Measurements from ENCODE around the gene PPIP5K2.
"Not testable (repeated sequence)": the region's sequence is repeated elsewhere in the genome, so short reads cannot be mapped to it uniquely, and the experiment has no call there.

The PPIP5K2 gene

DNA sequence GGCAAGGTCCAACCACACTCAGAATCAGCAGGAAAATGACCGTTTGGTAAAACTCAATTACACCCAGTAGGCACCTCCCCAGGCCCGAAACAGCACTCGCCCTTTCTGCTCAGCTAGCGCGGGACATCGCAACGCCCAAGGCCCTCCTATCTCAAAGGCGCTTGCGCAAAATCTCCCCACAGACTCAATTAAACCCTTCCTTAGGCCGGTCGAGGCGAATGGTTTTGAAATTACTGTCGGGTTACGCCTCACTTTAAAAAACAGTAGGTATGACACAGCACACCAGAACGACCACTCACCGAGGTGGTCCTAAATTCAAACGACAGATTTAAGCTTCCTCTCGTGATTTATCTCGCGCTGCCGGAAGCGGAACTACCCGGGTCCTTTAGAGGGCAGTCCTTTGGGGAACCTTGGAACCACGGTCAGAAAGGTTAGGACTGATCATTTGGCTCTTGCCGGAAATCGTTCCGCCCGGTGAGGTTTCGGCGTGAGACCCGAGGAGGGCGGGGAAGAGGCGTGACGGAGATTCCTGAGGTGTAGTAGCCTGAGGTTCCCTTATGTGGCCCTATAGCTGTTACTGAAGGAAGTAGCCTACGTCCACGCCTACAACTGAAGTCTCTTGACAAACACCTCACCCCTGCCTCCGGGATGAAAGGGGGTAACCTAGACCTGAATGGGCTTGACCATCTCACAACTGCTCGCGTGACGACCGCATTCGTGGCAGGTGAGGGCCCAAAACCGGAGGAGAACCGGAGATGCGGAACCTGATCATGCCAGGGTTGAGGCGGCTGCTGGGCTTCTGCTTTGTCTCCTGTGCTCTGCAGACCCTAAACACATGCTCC is at the start of gene PPIP5K2, which contains the start of gene GIN1:
TSS of gene PPIP5K2 (plus strand) at position 537 of the 842 bp plus-strand sequence. CDS start 9,289 bp downstream, outside the sequence.
TSS of gene GIN1 (minus strand) at position 374 of the 842 bp plus-strand sequence. CDS start 11,431 bp downstream, outside the sequence.
- peak; percentile 99 for DNase-seq (ENCODE audit: low read depth, low spot score)

DNA sequence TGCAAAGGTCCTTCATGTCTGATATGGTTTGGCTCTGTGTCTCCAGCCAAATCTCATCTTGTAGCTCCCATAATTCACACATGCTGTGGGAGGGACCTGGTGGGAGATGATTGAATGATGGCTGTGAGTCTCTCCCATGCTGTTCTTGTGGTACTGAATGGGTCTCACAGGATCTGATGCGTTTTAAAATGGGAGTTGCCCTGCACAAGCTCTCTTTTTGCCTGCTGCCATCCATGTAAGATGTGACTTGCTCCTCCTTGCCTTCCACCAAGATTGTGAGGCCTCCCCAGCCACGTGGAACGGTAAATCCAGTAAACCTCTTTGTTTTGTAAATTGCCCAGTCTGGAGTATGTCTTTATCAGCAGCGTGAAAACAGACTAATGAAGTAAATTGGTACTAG is 46.6 kb upstream of the PPIP5K2 start:
- DNase-seq (ENCODE audit: low read depth, low spot score): not testable (repeated sequence)

DNA sequence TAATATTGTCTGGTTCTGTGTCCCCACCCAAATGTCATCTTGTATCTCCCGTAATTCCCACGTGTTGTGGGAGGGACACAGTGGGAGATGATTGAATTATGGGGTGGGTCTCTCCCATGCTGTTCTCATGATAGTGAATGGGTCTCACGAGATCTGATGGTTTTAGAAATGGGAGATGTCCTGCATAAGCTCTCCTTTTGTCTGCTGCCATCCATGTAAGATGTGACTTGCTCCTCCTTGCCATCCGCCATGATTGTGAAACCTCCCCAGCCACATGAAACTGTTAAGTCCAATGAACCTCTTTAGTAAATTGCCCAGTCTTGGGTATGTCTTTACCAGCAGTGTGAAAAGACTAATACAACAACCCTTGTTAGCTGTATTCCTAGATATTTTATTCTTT is 44.7 kb upstream of the PPIP5K2 start:
- DNase-seq (ENCODE audit: low read depth, low spot score): no peak

DNA sequence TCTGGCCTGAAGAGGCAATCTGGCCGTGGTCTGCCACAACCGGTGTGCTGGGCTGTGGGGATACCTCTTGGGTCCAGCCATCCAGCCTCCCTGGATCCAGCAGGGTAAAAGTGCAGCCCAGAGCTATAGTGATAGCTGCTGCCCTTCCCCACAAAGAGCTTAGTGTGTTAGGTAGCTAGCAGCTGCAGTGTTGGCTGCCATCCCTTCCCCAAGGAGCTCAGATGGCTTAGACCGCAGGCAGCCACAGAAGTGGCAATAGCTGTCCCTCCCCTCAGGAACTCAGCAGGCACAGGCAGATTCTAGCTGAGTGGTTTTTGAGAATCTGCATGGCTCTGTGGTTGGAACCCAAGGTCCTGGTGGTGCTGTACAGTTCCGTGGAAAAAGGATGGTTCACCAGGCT is 40.3 kb upstream of the PPIP5K2 start:
- no peak for DNase-seq (ENCODE audit: low read depth, low spot score)

DNA sequence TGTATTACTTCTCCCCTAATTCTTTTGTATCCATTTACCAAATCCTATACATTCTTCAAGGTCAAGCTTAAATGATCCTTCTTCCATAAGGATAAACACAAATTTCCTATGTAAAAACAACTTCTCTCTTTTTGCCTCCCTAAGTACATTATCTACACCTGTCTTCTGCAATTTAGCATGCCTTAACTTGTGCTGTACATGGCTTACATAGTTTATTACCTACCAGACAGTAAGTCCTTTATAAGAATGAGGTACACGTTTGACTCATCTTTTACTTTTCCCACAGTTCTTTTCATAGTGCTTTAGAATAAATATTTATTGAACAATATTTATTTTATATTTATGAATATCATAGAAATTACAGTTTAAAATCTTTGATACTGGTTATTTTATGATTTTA is 33.6 kb upstream of the PPIP5K2 start:
- no peak for DNase-seq (ENCODE audit: low read depth, low spot score)

DNA sequence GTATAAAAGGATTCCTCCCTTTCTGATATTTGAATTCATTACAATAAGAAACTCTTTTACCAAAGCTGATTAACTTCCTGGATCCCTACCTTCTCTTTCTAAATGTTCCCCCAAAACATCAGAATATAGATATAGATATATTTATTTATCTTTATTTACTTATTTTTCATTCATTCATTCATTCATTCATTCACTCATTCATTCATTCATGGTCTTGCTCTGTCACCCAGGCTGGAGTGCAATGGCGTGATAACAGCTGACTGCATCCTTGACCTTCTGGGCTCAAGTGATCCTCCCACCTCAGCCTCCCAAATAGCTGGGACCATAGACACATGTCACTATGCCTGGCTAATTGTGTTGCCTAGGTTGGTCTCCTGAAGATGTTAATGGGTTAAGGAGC is 30.8 kb upstream of the PPIP5K2 start:
- DNase-seq (ENCODE audit: low read depth, low spot score): no peak

DNA sequence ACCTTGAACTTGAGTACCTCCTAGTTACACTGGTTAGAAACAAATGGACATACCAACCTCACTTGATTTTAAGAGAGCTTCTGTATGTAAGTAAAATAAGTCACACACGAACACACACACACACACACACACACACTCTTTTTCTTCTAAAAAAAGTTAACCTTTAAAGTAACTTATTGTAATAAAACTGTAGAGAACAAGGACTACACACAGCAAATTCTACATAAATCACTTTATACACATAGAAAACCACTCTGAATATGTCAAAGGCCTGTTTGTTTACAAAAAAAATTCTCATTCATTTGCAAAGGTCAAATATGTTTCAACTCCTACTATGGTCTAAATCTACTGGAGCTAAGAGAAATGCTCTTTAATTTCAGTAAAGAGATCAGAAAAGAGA is 29.3 kb upstream of the PPIP5K2 start:
- no peak for DNase-seq (ENCODE audit: low read depth, low spot score)

DNA sequence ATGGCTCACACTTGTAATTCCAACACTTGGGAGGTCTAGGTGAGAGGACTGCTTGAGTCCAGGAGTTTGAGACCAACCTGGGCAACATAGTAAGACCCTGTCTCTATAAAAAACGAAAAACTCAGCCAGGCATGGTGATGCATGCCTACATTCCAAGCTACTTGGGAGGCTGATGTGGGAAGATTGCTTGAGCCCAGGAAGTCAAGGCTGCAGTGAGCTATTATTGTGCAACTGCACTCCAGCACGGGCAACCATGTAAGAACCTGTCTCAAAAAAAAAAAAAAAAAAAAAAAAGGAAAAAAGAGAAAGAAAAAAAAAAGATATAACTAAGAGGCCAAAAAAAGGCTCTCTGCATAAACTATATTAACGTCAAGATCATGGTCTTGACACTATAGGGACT is 27.4 kb upstream of the PPIP5K2 start:
- DNase-seq (ENCODE audit: low read depth, low spot score): no peak

DNA sequence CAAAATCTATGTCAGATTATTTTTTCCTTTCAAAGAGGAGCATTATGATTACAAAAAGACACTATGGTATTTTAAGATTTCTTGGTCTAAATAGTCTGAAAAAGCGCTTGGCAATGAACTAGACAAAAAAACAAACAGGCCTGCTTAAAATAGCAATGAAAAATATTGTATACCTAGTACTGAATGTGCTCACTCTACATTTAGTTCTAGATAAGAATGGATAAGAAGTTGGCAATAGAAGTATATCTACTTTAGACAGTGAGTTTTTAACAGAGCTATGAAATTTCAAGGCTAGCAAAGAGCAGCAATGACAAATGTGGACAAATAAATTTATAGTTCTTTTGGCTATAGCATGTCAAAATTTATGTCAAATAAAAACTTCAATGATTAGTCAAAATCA is 26.4 kb upstream of the PPIP5K2 start:
- DNase-seq (ENCODE audit: low read depth, low spot score): no peak

DNA sequence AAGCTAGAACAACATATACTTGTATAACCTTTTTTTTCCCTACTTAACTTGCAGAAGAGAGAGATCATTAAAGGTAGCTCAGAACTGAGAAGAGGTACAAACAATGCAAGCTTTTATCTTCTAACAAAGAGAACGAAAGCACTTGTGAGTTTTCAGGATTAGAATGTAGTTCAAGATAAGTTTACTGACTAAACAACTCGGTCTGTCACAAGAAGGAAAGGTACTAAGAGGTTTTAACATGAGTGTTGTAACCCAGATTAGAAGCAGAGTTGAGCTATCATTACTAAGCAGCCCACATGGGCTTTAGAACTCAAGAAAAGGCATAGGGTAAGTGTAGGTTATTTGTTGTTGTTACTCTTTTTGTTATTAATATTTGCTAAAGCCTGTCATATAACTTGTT is 25.4 kb upstream of the PPIP5K2 start:
- no peak for DNase-seq (ENCODE audit: low read depth, low spot score)

DNA sequence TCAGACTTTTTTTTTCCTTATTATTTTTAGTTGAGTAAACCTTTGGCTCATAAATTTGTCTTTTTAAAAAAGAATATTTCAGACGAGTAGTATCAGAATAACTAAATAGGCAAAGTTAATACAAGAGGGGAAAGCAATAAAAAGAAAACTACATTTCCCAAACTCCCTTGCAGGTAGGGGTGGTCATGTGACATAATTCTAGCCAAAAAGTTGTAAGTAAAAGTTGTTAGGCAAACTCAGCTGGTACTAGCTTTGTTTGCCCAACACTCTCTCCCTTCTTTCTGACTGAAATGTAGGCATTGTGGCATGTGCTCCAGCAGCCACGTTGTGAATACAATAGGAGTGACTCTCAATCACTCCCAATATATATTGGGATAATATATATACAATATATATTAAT is 21.1 kb upstream of the PPIP5K2 start:
- no peak for DNase-seq (ENCODE audit: low read depth, low spot score)

DNA sequence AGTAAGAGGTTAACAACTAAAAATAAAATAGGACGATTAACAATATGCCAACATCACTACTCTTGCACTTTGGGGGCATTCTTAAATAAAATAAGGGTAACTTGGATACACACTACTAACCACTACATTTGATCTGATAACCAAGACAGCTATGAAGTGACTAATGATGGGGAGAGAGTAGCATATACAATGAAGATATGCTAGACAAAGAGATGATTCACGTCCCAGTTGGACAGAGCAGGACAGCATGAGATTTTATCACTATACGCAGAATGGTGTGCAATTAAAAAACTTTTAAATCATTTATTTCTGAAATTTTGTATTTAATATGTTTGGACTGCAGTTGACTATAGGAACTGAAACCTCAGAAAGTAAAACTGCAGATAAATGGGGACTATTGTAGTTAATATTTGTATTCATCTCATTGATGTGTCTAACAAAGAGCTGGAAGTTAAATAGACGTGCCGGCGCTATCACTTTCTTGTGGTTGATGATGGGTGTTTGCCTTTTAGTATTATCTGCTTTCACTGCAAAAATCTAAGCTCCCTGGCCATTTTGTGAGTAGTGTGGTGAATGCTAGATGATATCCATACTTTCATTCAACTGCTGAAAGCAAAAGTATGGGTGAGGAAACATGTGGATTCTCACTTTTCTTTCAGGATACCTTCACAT is 18.9 kb upstream of the PPIP5K2 start:
- DNase-seq (ENCODE audit: low read depth, low spot score): no peak

DNA sequence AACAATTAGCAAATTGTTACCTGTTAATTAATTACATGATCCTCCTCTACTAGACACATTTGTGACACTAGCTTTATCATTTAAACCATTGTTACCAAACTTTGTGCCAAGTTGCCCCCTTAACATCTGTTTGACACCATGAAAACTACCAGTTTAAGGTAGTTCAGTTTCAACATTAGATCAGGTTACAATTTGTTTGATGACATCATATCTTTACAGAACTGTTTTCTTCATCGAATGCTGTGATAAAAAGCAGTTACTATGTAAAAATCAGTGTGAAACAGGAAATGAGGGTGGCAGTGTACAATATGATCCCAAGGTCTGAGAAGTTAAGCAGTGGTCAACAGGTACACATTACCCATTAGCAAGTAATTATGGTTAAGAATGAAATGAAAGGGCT is 17.9 kb upstream of the PPIP5K2 start:
- DNase-seq (ENCODE audit: low read depth, low spot score): no peak

DNA sequence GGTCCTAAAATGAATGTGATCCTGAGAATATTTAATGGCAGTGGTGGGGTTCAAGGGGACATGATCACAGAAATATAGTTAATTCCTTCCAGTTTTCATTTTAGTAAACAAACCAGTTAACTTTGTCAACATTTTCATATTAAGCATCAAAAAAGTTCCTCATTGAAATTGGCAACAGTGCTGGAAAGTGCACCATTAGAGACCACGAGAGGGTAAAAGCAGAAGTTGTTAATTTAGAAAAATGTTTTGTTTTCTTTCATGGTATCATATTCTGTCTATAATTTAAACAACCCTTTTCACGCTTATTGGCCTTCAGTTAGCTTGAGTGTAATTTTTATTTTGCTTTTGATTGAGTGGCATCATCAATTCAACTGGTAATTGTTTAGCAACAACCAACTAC is 12.0 kb upstream of the PPIP5K2 start:
- DNase-seq (ENCODE audit: low read depth, low spot score): no peak

DNA sequence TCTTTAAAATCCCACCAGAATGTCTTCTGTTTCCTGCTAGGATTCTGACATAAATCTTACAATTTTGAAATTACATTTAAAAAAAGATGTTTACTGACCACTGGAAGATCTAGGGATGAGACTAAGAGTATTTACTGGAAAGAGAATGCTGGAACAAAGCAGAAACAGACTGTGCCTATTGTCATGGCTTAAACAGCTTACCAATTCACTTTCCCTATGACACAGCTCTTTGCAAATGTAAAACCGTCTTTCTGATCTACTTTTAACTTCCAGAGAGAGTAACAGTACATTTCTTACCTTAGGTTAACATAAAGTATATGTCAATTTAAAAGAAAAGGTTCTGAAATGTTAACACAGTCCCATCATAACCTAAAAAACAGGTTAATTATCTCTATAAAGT is 10.8 kb upstream of the PPIP5K2 start:
- DNase-seq (ENCODE audit: low read depth, low spot score): no peak

DNA sequence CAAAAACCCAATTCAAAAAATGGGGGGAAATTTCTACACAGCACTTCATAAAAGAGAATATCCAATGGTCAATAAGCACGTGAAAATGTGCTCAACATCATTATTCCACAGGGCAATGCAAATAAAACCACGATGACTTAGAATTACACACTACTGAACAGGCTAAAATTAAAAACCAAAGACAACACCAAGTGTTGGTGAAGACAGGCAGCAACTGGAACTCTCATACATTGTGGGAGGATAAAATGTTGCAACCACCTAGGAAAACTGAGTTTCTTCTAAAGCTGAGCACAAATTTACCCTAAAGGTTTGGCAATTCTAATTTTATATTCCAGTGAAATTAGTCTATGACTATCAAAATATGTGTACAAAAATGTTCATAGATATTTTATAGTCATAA is 9.7 kb upstream of the PPIP5K2 start:
- no peak for DNase-seq (ENCODE audit: low read depth, low spot score)

DNA sequence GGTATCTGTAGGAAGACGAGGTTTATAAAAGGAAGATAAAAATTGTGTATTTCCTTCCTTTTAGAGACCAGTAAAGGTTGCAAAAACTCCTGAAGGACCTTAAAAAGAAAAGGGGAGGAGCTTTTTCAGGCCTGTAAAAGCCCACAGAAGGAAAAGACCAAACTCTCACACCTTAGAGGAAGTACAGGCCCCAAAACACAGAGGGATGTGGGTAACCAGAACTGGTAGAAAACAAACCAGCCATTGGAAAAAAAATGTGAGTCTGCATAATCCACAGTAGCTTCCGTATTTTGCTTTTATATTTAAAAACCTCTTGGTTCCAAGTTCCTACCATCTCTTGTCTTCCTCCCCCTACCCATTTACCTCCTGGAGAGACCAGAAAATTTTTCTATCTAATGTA is 8.6 kb upstream of the PPIP5K2 start:
- no peak for DNase-seq (ENCODE audit: low read depth, low spot score)

DNA sequence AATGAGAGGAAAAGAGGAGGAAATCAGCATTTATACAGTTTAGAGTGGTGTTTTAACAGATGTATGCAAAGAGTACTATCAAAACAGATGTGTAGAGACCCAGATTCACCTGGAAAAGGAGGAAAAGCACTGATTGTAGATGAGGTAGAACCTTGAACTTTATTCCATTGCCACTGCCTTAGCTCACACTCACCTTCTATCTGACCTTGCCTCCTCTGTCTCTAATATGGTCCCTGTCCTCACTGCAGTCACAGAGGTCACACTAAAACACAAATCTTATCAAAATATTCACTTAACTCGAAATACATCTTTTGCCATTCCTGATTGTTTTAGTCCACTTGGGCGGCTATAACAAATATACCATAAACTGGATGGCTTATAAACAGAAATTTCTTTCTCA is 7.2 kb upstream of the PPIP5K2 start:
- DNase-seq (ENCODE audit: low read depth, low spot score): no peak

DNA sequence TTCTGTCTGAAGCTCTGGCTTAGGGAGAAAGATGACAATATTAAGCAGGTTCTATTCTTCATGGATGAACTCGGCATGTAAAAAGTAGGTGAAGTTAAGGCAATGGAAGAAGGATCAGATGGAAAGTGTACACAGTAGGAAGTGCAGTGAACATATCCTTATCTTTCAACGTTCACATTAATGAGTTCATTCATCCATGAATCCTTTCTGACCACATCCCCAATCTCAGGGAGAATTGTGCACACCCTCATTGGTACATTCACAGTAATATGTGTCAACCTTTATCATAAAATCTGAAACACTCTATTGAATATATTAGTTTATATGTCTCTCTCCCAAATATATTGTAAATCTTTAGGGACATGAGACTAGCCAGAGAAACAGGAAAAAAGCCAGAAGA is 5.7 kb upstream of the PPIP5K2 start:
- peak; percentile 20 for DNase-seq (ENCODE audit: low read depth, low spot score)

DNA sequence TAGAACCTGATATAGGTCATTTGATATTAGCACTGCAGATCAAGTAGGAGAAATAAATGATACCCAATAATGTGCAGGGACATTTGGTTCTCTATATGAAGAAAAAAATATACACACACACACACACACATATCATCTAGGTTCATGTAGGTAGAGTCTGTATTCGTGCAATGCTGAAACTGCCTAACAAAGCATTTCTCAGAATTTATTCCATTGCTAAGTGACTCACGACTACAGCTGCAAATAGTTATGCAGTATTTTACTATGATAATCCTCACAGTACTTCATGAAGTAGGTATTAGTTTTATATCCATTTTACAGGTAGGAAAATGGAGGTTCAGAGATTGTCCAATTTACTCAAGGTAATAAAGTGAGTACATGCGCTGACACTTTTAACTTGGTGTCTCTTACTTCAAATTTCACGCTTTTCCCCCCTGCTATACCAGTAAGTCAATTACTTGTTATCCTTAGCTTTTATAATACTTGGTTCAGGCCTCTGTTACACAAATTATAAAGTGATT is 2.6 kb upstream of the PPIP5K2 start:
- no peak for DNase-seq (ENCODE audit: low read depth, low spot score)

DNA sequence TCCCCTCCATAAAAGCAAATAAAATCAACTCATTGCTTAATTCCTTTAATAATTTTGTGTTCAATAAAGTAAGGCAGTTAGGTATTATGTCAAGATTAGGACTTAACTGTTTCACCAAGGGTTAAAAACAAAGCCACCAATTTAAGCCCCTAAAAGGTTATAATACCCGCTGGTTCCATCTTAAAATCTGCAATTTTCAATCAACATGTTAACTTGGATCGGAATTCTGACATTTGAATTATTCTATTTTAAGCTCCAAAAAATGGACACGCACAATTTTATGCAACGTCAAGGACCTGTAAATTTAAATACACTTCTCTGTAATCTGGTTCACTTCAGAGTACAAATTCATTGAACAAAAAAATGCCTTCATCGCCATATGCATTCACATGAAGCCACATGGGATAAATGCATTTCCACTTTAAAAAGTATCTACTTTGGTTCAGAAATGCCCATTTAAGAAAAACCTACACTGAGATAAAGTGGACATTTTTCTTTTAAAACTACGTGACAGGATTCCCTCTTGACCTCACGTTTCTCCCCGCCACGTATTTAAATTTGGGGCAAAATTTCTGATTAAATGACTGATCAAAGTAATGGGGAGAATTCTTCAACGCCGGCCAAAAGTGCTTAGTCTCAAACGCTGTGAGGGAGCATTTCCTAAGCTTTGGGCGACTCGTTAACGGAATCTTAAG is 884 bp upstream of the PPIP5K2 start:
- peak; percentile 14 for DNase-seq (ENCODE audit: low read depth, low spot score)

DNA sequence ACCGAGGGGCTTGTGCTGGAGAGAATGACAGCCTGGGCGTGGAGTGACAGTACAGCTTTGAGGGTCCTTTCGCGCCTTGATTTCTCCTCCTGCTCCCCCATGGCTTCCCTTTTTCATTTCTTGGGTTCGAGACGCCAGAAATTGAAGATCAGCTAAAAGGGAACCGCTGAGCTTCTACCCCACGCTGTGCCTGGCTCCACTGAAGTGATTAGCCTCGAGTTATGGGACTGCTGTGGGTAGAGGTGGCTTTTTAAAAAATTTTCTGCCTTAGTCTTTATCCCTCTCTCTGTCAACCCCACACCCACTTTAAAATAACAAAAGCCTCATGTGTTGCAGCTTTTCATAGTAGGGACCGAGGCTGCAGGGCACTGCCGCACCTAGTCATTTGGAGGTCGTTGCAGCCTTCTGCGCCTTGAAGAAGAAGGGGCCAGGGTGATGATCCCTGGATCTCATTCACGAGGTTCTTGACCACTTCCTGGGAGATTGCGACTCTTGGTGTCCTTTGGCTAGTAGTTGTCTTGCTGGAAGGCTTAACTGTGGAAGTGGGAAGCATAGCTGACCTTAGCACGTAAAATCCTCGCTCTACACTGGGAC is 603 bp downstream of the PPIP5K2 start:
- peak; percentile 28 for DNase-seq (ENCODE audit: low read depth, low spot score)
